ENCODE results near the gene NECAB3. TPM values are rescaled to one million over a fixed set of nuclear protein-coding genes. Genes with fewer than 3 reads are reported as not detected.
A peak's percentile ranks its signal among the peaks of the same experiment; 100 is the strongest.

Gene NECAB3, protein sequence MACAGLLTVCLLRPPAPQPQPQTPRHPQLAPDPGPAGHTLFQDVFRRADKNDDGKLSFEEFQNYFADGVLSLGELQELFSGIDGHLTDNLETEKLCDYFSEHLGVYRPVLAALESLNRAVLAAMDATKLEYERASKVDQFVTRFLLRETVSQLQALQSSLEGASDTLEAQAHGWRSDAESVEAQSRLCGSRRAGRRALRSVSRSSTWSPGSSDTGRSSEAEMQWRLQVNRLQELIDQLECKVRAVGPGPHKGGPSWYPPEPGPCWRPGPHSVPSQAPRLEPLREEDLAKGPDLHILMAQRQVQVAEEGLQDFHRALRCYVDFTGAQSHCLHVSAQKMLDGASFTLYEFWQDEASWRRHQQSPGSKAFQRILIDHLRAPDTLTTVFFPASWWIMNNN
- total RNA-seq = 10 to 100 TPM; 77.2 to 92.3 TPM
- polyA plus RNA-seq (2013, experiment 1 of 2) = 29.9 TPM
- polyA plus RNA-seq (2013, experiment 2 of 2) = 27.4 TPM
- long read RNA-seq, experiment 1, partial matches to known transcripts = 9 of 20 reads
- long read RNA-seq, experiment 1, other reads (novel, unspliced or antisense) = 9 of 20 reads
- long read RNA-seq, experiment 2, transcript NECAB3-202 (13 exons, 1,942 nt) = major isoform, 28 of 77 reads
- long read RNA-seq, experiment 2, transcript NECAB3-201 (12 exons, 1,989 nt) = minor isoform, 6 of 77 reads
- long read RNA-seq, experiment 2, partial matches to known transcripts = 14 of 77 reads
- long read RNA-seq, experiment 2, other reads (novel, unspliced or antisense) = 24 of 77 reads
- long read RNA-seq, experiment 3, transcript NECAB3-202 (13 exons, 1,942 nt) = major isoform, 14 of 53 reads
- long read RNA-seq, experiment 3, transcript NECAB3-201 (12 exons, 1,989 nt) = minor isoform, 5 of 53 reads
- long read RNA-seq, experiment 3, partial matches to known transcripts = 10 of 53 reads
- long read RNA-seq, experiment 3, other reads (novel, unspliced or antisense) = 21 of 53 reads
- long read RNA-seq, experiment 4, partial matches to known transcripts = 1 of 5 reads
- long read RNA-seq, experiment 4, other reads (novel, unspliced or antisense) = 3 of 5 reads

DNA sequence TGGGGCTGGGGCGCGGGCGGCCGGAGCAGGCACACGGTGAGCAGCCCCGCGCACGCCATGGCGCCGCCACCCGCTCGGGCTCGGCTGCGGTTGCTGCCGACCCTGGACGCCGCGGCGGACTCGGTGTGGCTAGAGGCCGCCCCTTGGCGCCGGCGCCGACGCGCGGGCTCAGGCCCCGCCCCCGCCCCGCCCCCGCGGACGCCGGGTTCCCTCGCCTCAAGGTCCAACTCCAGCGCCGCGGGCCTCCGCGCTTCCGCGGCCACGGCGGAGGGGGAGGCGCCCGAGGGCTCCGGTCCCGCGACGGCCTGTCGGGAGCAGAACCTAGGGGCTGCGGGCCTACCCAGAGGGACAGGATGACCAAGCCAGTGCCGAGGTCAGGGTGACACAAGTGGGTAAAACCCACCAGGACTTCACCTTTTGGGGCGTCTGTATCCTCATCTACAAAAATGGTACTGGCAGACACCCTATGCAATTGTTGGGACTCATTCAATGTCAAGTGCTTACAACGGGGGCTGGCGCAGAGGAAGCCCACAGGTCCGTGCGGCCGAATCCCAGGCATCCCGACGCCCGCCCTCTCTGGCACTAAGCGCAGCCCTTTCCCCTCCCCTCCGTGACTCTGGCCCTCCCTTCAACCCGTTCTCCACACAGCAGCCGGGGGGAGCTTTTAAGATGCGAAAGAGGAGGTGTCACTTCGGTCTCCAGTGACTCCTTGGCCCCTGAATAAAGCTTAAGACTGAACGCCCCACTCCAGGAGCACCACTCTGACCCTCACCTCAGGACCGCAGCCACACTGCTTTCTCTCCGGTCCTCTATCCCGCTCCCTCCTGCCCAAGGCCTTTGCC, at the start of gene NECAB3:
TSS of gene NECAB3 (minus strand) at position 135 of the 842 bp plus-strand sequence. CDS start at position 59, 76 bp downstream.
- Mint-ChIP-seq H3K4me1 (peaks cover 30% of the 10 kb centered on the region), H3K4me3 (peak within 1 kb of the TSS; percentile 93), H3K27me3 (ENCODE audit: insufficient read depth) (no peaks in the 10 kb centered on the region), H3K27ac (peak within 1 kb of the TSS; percentile 41), H3K9me3 (no peaks in the 10 kb centered on the region), H3K36me3 (ENCODE audit: low read depth) (peaks cover 58% of the 10 kb centered on the region)
- Histone ChIP-seq H3K27me3 (ENCODE audit: control insufficient read depth, insufficient read depth, low read length, poor library complexity, severe bottlenecking) (no peaks in the 10 kb centered on the region), H3K27ac (ENCODE audit: low read depth, low read length) (peak within 1 kb of the TSS; percentile 72), H3K36me3 (ENCODE audit: control insufficient read depth, insufficient read depth, low read length) (peaks cover 27% of the 10 kb centered on the region), H3K4me1 (ENCODE audit: control insufficient read depth, insufficient read depth, low read length) (peaks cover 13% of the 10 kb centered on the region), H3K4me3 (ENCODE audit: low read length) (peak within 1 kb of the TSS; percentile 87), H3K9ac (ENCODE audit: extremely low read depth, low read length, poor library complexity, severe bottlenecking) (peak within 1 kb of the TSS; percentile 70), H3K9me3 (ENCODE audit: control insufficient read depth, low read length) (no peaks in the 10 kb centered on the region)
- TF ChIP-seq, protein P1, sequence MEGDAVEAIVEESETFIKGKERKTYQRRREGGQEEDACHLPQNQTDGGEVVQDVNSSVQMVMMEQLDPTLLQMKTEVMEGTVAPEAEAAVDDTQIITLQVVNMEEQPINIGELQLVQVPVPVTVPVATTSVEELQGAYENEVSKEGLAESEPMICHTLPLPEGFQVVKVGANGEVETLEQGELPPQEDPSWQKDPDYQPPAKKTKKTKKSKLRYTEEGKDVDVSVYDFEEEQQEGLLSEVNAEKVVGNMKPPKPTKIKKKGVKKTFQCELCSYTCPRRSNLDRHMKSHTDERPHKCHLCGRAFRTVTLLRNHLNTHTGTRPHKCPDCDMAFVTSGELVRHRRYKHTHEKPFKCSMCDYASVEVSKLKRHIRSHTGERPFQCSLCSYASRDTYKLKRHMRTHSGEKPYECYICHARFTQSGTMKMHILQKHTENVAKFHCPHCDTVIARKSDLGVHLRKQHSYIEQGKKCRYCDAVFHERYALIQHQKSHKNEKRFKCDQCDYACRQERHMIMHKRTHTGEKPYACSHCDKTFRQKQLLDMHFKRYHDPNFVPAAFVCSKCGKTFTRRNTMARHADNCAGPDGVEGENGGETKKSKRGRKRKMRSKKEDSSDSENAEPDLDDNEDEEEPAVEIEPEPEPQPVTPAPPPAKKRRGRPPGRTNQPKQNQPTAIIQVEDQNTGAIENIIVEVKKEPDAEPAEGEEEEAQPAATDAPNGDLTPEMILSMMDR (conservative IDR thresholded peaks at IDR 0.05) = peak; percentile 12
- whole genome bisulfite sequencing, 2 experiments (ENCODE audit: insufficient coverage in 1 of 2, insufficient read length in 1 of 2) = 2 to 3% methylated on average over 8 to 73 of the region's 73 CpGs
- DNase-seq = peak; percentile 93

DNA sequence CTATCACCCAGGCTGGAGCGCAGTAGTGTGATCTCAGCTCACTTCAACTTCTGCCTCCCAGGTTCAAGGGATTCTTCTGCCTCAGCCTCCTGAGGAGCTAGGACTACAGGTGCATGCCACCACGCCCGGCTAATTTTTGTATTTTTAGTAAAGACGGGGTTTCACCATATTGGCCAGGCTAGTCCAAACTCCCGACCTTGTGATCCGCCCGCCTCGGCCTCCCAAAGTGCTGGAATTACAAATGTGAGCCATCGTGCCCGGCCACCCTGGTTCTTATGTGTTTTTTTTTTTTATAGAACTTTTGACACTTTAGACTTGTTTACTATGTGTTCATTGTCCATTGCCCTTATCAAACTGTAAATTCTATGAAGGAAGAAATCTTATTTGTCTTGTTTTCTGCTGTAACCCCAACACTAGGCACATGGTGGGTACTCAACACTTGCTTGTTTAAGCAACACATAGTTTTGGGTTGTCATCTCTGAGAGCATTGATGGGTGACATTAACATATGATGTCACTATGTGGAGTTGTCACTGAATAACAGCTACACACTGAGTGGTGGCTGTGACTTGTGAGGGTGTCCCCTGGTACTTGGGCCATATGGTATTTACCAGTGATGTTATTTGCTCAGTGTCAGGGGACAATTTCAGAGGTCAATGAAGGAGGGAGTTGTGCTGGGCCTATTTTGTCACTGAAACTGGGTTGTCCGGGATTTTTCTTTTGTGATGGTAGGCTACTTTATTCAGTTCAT, 47.3 kb upstream of the NECAB3 start:
- TF ChIP-seq, protein P1 (conservative IDR thresholded peaks at IDR 0.05) = no peak
- DNase-seq = no peak
- Mint-ChIP-seq H3K4me1 (no peaks in the 10 kb centered on the region), H3K4me3 (no peak overlapping the region), H3K27me3 (ENCODE audit: insufficient read depth) (peaks cover 2% of the 10 kb centered on the region), H3K27ac (no peak overlapping the region), H3K9me3 (peaks cover 3% of the 10 kb centered on the region), H3K36me3 (ENCODE audit: low read depth) (no peaks in the 10 kb centered on the region)
- Histone ChIP-seq H3K27ac (ENCODE audit: low read depth, low read length) (no peak overlapping the region), H3K36me3 (ENCODE audit: control insufficient read depth, insufficient read depth, low read length) (no peaks in the 10 kb centered on the region), H3K9me3 (ENCODE audit: control insufficient read depth, low read length) (no peaks in the 10 kb centered on the region), H3K4me1 (ENCODE audit: control insufficient read depth, insufficient read depth, low read length) (no peaks in the 10 kb centered on the region), H3K9ac (ENCODE audit: extremely low read depth, low read length, poor library complexity, severe bottlenecking) (no peak overlapping the region), H3K27me3 (ENCODE audit: control insufficient read depth, insufficient read depth, low read length, poor library complexity, severe bottlenecking) (no peaks in the 10 kb centered on the region), H3K4me3 (ENCODE audit: low read length) (no peak overlapping the region)
- WGBS, 2 experiments (ENCODE audit: insufficient coverage in 1 of 2, insufficient read length in 1 of 2) = 86 to 94% methylated on average over 7 to 10 of the region's 11 CpGs
